Hepatocyte (in vitro differentiated cells): Measurements from ENCODE around the gene ESRRA.

Experiments used
- CTCF ChIP-seq: fragments of 200-600 bp; sonication (generic); IDR thresholded peaks from 2 replicates; pipeline ENCODE4 v1.5.1; 2016; ENCODE audit warnings: antibody characterized with exemption, mild to moderate bottlenecking; ENCODE audit not compliant: poor library complexity
- EZH2 ChIP-seq: fragments of 200-600 bp; sonication (generic); IDR thresholded peaks from 2 replicates; pipeline ENCODE4 v1.6.1; 2016; ENCODE audit warnings: antibody characterized with exemption, mild to moderate bottlenecking, borderline replicate concordance

- TF ChIP-seq CTCF (no peak), EZH2 (no peak)
Observed at GRCh38 chr11:64352995-64353714, 47.8 kb downstream of the ESRRA start.
